SU-DHL-6 (cell line): Measurements from ENCODE around the gene SLC6A20.

Experiments used
- CTCF ChIP-seq: fragments of 200-600 bp; sonication (generic); IDR thresholded peaks from one replicate; pipeline ENCODE4 v1.5.1; 2017; ENCODE audit warnings: antibody characterized with exemption, mild to moderate bottlenecking, low read length, moderate library complexity; ENCODE audit not compliant: insufficient read depth, poor library complexity, severe bottlenecking
- EZH2phosphoT487 ChIP-seq: fragments of 200-600 bp; sonication (generic), shearing (Covaris generic); conservative IDR thresholded peaks from 2 replicates; pipeline ENCODE4 v1.6.1; 2018; ENCODE audit warnings: mild to moderate bottlenecking, antibody characterized with exemption, low read length, moderate library complexity, mixed read lengths

GRCh38 chr3:45789235-45789812 is 7.0 kb downstream of the SLC6A20 start:
- TF ChIP-seq CTCF (no peak), EZH2phosphoT487 (no peak)
